Middle frontal gyrus (tissue), 1 donor: ENCODE results near the gene PRH1.

ENCODE experiments used
- DNase-seq: peaks from one replicate; pipeline ENCODE4 v3.0.0-alpha.2; 2015; ENCODE audit warnings: low spot score; ENCODE audit errors: extremely low spot score

Gene PRH1

GRCh38 chr12:10842862-10843261 lies 41.2 kb downstream of the PRH1 start:
- no peak for DNase-seq

GRCh38 chr12:10838461-10838860 lies 45.6 kb downstream of the PRH1 start:
- no peak for DNase-seq
